ENCODE data around the gene MMP28. TPM values are rescaled to one million over a fixed set of nuclear protein-coding genes. Genes with fewer than 3 reads are reported as not detected.
A peak's percentile ranks its signal among the peaks of the same experiment; 100 is the strongest.

Gene MMP28
- total and polyA plus RNA-seq, 12 donors = 0.67 to 11.1 (median 4.6) TPM

DNA sequence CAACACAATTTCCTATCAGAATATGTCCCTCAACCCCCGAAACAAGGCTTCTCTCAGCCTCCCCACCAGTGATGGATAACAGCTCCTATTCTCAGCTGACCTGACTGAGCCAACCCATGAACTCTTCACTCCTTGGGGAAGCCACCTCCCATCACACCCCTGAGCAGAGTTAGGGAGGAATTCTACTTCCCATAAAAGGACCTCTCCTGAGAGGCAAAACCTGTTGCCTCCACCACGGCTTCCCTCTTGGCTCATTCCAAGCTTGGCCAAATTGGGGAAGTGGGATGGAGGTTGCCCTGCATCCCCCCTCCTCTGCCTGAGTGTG is 69.7 kb downstream of the MMP28 start:
- Histone ChIP-seq H3K27me3 (no peaks in the 10 kb centered on the region), H3K9me3 (replicated peaks in 1 of 3) (no peaks in the 10 kb centered on the region), H3K4me3 (no peak overlapping the region), H3K27ac (peak overlapping the region in 1 of 5 donors; percentile 27), H3K36me3 (replicated peaks in 1 of 2) (peaks cover 0 to 29% of the 10 kb centered on the region in 2 donors), H3K4me1 (replicated peaks in 1 of 2) (peaks cover 0 to 2% of the 10 kb centered on the region in 2 donors)
- intact Hi-C loops (cut with DNase I) = no loop called here
- DNase-seq = peak in 1 of 7 donors; percentile 25
- TF ChIP-seq, protein P1, sequence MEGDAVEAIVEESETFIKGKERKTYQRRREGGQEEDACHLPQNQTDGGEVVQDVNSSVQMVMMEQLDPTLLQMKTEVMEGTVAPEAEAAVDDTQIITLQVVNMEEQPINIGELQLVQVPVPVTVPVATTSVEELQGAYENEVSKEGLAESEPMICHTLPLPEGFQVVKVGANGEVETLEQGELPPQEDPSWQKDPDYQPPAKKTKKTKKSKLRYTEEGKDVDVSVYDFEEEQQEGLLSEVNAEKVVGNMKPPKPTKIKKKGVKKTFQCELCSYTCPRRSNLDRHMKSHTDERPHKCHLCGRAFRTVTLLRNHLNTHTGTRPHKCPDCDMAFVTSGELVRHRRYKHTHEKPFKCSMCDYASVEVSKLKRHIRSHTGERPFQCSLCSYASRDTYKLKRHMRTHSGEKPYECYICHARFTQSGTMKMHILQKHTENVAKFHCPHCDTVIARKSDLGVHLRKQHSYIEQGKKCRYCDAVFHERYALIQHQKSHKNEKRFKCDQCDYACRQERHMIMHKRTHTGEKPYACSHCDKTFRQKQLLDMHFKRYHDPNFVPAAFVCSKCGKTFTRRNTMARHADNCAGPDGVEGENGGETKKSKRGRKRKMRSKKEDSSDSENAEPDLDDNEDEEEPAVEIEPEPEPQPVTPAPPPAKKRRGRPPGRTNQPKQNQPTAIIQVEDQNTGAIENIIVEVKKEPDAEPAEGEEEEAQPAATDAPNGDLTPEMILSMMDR (IDR thresholded peaks at IDR 0.05) = no peak
- no peak for TF ChIP-seq POLR2A (IDR thresholded peaks at IDR 0.05)
- WGBS, 4 donors = 65 to 92% (median 83%) methylated on average over 2 of the region's 2 CpGs

DNA sequence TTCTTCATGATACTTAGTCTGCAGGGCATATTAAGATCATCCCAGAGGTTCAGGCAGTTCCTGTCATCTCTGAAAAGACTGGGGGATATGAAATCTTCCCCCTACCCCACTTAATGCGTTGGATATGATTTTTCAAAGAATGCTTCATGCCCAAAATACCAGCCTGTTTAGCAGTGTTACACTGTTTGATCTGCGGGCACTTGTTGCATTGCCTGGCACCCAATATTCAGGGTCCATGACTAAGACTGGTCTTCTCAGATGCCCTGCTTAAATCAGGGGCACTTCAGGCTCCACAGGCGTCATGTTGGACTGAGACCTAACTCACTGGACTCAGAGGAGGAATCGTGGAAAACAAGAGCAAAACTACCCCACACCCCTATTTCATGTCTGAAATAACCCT is 70.4 kb downstream of the MMP28 start:
- H3K4me1 ChIP-seq (replicated peaks in 1 of 2) = no peaks in the 10 kb centered on the region
- intact Hi-C loops (cut with DNase I) = no loop called here

DNA sequence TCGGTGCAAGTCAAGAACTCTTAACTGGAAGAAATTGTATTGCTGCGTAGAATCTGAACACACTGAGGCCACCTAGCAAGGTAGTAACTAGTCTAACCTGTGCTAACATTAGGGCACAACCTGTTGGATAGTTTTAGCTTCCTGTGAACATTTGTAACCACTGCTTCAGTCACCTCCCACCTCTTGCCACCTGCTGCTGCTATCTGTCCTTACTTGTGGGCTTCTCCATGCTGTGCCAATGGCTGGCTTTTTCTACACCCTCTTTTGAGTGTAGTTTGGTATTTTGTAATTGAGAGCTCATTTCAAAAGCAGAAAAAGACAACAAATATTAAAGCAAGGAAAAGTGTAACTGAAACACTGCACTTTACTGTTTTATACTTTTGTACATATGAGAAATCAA is 71.7 kb downstream of the MMP28 start:
- no peaks in the 10 kb centered on the region for H3K9me3 ChIP-seq (replicated peaks in 1 of 3)
- H3K27ac ChIP-seq = no peak overlapping the region
- H3K36me3 ChIP-seq (replicated peaks in 1 of 2) = peaks cover 0 to 38% of the 10 kb centered on the region in 2 donors
- TF ChIP-seq, protein P1 (IDR thresholded peaks at IDR 0.05) = no peak
- no peak for TF ChIP-seq POLR2A (IDR thresholded peaks at IDR 0.05)
- H3K4me3 ChIP-seq = no peak overlapping the region
- no peak for DNase-seq
- intact Hi-C loops (cut with DNase I) = no loop called here
- 97 to 100% (median 99%) methylated on average over 2 of the region's 2 CpGs for WGBS, 4 donors
- H3K27me3 ChIP-seq = no peaks in the 10 kb centered on the region
- no peaks in the 10 kb centered on the region for H3K4me1 ChIP-seq (replicated peaks in 1 of 2)

More for the DNA sequence above, 70.4 kb downstream of the MMP28 start:
- Histone ChIP-seq H3K36me3 (replicated peaks in 1 of 2) (peaks cover 0 to 30% of the 10 kb centered on the region in 2 donors), H3K9me3 (replicated peaks in 1 of 3) (no peaks in the 10 kb centered on the region), H3K27me3 (no peaks in the 10 kb centered on the region), H3K4me3 (no peak overlapping the region), H3K27ac (no peak overlapping the region)
- no peak for TF ChIP-seq POLR2A (IDR thresholded peaks at IDR 0.05)
- TF ChIP-seq, protein P1 (IDR thresholded peaks at IDR 0.05) = no peak
- 81 to 95% (median 88%) methylated on average over 4 of the region's 4 CpGs for WGBS, 4 donors
- no peak for DNase-seq

DNA sequence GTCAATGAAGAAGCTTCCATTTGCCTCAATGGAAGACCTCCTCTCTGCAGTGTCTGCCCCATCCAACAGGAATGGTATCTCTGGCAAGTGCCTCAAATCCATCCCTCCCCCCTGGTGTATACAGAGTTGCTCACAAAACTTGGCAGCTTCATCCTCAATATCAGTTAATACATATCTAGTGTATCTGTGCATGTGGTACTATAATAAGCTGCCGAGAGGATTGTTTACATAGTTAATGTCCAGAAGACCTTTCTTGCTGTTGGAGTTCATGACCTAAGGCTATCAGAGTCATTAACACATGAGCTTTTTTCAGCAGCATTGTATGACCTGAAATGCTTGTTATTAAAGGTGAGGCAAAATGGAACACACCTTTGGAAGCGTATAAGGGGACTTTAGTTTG is 78.0 kb downstream of the MMP28 start:
- Histone ChIP-seq H3K36me3 (replicated peaks in 1 of 2) (peaks cover 0 to 17% of the 10 kb centered on the region in 2 donors), H3K27me3 (no peaks in the 10 kb centered on the region), H3K9me3 (replicated peaks in 1 of 3) (no peaks in the 10 kb centered on the region), H3K27ac (peak overlapping the region in 2 of 5 donors; percentile 25 to 78), H3K4me3 (no peak overlapping the region), H3K4me1 (replicated peaks in 1 of 2) (peaks cover 12 to 21% of the 10 kb centered on the region in 2 donors)
- TF ChIP-seq, protein P1 (IDR thresholded peaks at IDR 0.05) = no peak
- no peak for TF ChIP-seq POLR2A (IDR thresholded peaks at IDR 0.05)
- 73 to 83% (median 80%) methylated on average over 2 of the region's 2 CpGs for WGBS, 4 donors
- intact Hi-C loops (cut with DNase I) = no loop called here
- no peak for DNase-seq
